ENCODE results near the gene IP6K3. TPM values are rescaled to one million over a fixed set of nuclear protein-coding genes. Genes with fewer than 3 reads are reported as not detected.

Gene IP6K3
- total and polyA plus RNA-seq, 4 experiments from 2014 or later, result not detected

Small RNA genes within 50 kb of the gene (microRNA-seq; reads per million reads assigned to microRNA genes)
- gene MIR3934 (ENCODE audit: borderline microRNAs expressed, borderline number of aligned reads, borderline replicate concordance), result 2.4 reads per million, percentile 3 among the genes with 10 or more reads in this experiment

Other genes starting within 250 kb of the IP6K3 start
- gene BAK1, start 166.6 kb downstream of the IP6K3 start, total RNA-seq, result 10 to 100 TPM; 26.2 to 27.2 TPM
- 10 to 100 TPM; 28.1 to 41.6 TPM for gene BAK1, start 166.6 kb downstream of the IP6K3 start, polyA plus RNA-seq
- 10 to 100 TPM; 71.2 to 72.4 TPM for gene ITPR3, start 125.6 kb downstream of the IP6K3 start, total RNA-seq
- gene ITPR3, start 125.6 kb downstream of the IP6K3 start, polyA plus RNA-seq, result 1 to 10 TPM in 1 of 2 donors, under 1 TPM in 1; 0.55 to 8.1 TPM
- gene UQCC2, start 35.2 kb downstream of the IP6K3 start, total RNA-seq, result 10 to 100 TPM; 22.8 to 24.8 TPM
- 10 to 100 TPM; 44.4 to 57.9 TPM for gene UQCC2, start 35.2 kb downstream of the IP6K3 start, polyA plus RNA-seq
- gene LEMD2, start 42.2 kb upstream of the IP6K3 start, total RNA-seq, result 100 to 1,000 TPM; 115 to 126 TPM
- gene LEMD2, start 42.2 kb upstream of the IP6K3 start, polyA plus RNA-seq, result 10 to 100 TPM; 13.5 to 44.6 TPM
- gene MLN, start 57.1 kb upstream of the IP6K3 start, total RNA-seq, result not detected
- not detected for gene MLN, start 57.1 kb upstream of the IP6K3 start, polyA plus RNA-seq

Measured in CD4-positive, alpha-beta memory T cell (primary cell).